GM12878 (cell line): Measurements from ENCODE around the gene RNU6-1. TPM values are rescaled to one million over a fixed set of nuclear protein-coding genes. Genes with fewer than 3 reads are reported as not detected.

Experiments used
- GABPA ChIP-seq: IDR thresholded peaks from 2 replicates; pipeline ENCODE4 v1.6.1; 2014; ENCODE audit warnings: antibody characterized with exemption, low read depth, mild to moderate bottlenecking, inconsistent platforms
- IKZF2 ChIP-seq, 2 experiments: fragments of 450-650 bp; IDR thresholded peaks; 2 replicates each; pipeline ENCODE4 v1.6.1; 2017; ENCODE audit warnings: mild to moderate bottlenecking in 2 of 2, moderate library complexity in 2 of 2
- IRF5 ChIP-seq: fragments of 450-650 bp; IDR thresholded peaks from 2 replicates; pipeline ENCODE4 v1.6.1; 2017; ENCODE audit warnings: borderline replicate concordance
- MTA2 ChIP-seq: fragments of 450-650 bp; IDR thresholded peaks from 2 replicates; pipeline ENCODE4 v1.6.1; 2016; ENCODE audit warnings: low read depth, mild to moderate bottlenecking, moderate library complexity
- MYC ChIP-seq: IDR thresholded peaks from 2 replicates; pipeline ENCODE4 v1.6.1; 2011; ENCODE audit warnings: mild to moderate bottlenecking, low read length, moderate library complexity, inconsistent platforms; ENCODE audit not compliant: insufficient read depth, insufficient replicate concordance, insufficient read length, severe bottlenecking
- PML ChIP-seq: IDR thresholded peaks from 2 replicates; pipeline ENCODE4 v1.6.1; 2012; ENCODE audit warnings: low read length, inconsistent platforms
- PRDM15 ChIP-seq: fragments of 450-650 bp; formaldehyde crosslinking; IDR thresholded peaks from 2 replicates; pipeline ENCODE4 v1.4.0; 2020; ENCODE audit warnings: mild to moderate bottlenecking, moderate library complexity
- RCOR1 ChIP-seq: conservative IDR thresholded peaks from 2 replicates; pipeline ENCODE4 v1.6.1; 2012; ENCODE audit warnings: low read depth, low read length, improper control_type of control experiment
- RELB ChIP-seq: fragments of 450-650 bp; IDR thresholded peaks from 2 replicates; pipeline ENCODE4 v1.6.1; 2017; ENCODE audit warnings: low read depth, mild to moderate bottlenecking, moderate library complexity
- RFX5 ChIP-seq: IDR thresholded peaks from 2 replicates; pipeline ENCODE4 v1.6.1; 2011; ENCODE audit warnings: low read depth, low read length, improper control_type of control experiment
- SIX5 ChIP-seq: IDR thresholded peaks from 2 replicates; pipeline ENCODE4 v1.6.1; 2011; ENCODE audit warnings: mild to moderate bottlenecking, low read depth, low read length, moderate library complexity; ENCODE audit not compliant: severe bottlenecking
- SMARCA5 ChIP-seq: fragments of 450-650 bp; IDR thresholded peaks from 2 replicates; pipeline ENCODE4 v1.6.1; 2017; ENCODE audit warnings: mild to moderate bottlenecking
- TAF1 ChIP-seq: IDR thresholded peaks from 2 replicates; pipeline ENCODE4 v1.6.1; 2011; ENCODE audit warnings: mild to moderate bottlenecking, low read depth, low read length, borderline replicate concordance
- TCF7 ChIP-seq: IDR thresholded peaks from 2 replicates; pipeline ENCODE4 v1.6.1; 2014; ENCODE audit warnings: antibody characterized with exemption, borderline replicate concordance
- ZNF384 ChIP-seq: IDR thresholded peaks from 2 replicates; pipeline ENCODE4 v1.6.1; 2012; ENCODE audit warnings: low read depth, mild to moderate bottlenecking, low read length, improper control_type of control experiment, borderline replicate concordance
- ZZZ3 ChIP-seq: IDR thresholded peaks from 2 replicates; pipeline ENCODE4 v1.6.1; 2011; ENCODE audit warnings: low read depth; ENCODE audit not compliant: control insufficient read depth, insufficient read length
- polyA plus RNA-seq, 11 experiments: library from polyadenylated mRNA; depleted of rRNA in 4 of 11; unstranded in 6 of 11; stranded (reverse) in 5 of 11; fragments of >200 nt; fragmentation: Nextera tagmentation in 4 of 11; fragmentation: Illumina TruSeq in 1 of 11; extraction: Ambion mirVana in 4 of 11; extraction: Trizol in 1 of 11; gene quantifications; 1 replicate in 1 of 11; 2 replicates in 10 of 11; pipeline versions ENCODE4 v1.2.1 to v1.2.3, GENCODE V29; 2011 to 2016; ENCODE audit warnings: inconsistent platforms in 2 of 11, missing spikeins in 2 of 11, low read depth in 1 of 11
- total RNA-seq, 4 experiments: library from RNA; depleted of rRNA in 3 of 4; stranded (reverse); fragments of >200 nt in 3 of 4; fragmentation: Illumina TruSeq in 1 of 4; extraction: Trizol in 1 of 4; gene quantifications; 2 replicates each; pipeline versions ENCODE4 v1.2.1 to v1.2.3, GENCODE V29; 2013 to 2021
- TF ChIP-seq, protein P1 (sequence below): fragments of 450-650 bp; IDR thresholded peaks from 2 replicates; pipeline ENCODE4 v1.6.1; 2017; ENCODE audit warnings: mild to moderate bottlenecking, moderate library complexity
- TF ChIP-seq, protein P2 (sequence below): fragments of 450-650 bp; IDR thresholded peaks from 2 replicates; pipeline ENCODE4 v1.6.1; 2017; ENCODE audit warnings: mild to moderate bottlenecking, low read depth, inconsistent platforms; ENCODE audit not compliant: poor library complexity, severe bottlenecking

RNU6-1 gene
- total and polyA plus RNA-seq, 10 of the 15 experiments (the other 5 are each of a cell fraction or from before 2014, with no cell fraction given): not detected

- no peak for TF ChIP-seq RELB
- no peak for TF ChIP-seq SMARCA5
- TF ChIP-seq, protein P1, sequence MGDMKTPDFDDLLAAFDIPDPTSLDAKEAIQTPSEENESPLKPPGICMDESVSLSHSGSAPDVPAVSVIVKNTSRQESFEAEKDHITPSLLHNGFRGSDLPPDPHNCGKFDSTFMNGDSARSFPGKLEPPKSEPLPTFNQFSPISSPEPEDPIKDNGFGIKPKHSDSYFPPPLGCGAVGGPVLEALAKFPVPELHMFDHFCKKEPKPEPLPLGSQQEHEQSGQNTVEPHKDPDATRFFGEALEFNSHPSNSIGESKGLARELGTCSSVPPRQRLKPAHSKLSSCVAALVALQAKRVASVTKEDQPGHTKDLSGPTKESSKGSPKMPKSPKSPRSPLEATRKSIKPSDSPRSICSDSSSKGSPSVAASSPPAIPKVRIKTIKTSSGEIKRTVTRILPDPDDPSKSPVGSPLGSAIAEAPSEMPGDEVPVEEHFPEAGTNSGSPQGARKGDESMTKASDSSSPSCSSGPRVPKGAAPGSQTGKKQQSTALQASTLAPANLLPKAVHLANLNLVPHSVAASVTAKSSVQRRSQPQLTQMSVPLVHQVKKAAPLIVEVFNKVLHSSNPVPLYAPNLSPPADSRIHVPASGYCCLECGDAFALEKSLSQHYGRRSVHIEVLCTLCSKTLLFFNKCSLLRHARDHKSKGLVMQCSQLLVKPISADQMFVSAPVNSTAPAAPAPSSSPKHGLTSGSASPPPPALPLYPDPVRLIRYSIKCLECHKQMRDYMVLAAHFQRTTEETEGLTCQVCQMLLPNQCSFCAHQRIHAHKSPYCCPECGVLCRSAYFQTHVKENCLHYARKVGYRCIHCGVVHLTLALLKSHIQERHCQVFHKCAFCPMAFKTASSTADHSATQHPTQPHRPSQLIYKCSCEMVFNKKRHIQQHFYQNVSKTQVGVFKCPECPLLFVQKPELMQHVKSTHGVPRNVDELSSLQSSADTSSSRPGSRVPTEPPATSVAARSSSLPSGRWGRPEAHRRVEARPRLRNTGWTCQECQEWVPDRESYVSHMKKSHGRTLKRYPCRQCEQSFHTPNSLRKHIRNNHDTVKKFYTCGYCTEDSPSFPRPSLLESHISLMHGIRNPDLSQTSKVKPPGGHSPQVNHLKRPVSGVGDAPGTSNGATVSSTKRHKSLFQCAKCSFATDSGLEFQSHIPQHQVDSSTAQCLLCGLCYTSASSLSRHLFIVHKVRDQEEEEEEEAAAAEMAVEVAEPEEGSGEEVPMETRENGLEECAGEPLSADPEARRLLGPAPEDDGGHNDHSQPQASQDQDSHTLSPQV: no peak
- TF ChIP-seq PRDM15 (CRISPR knock-in tag): no peak
- no peak for TF ChIP-seq PML
- TF ChIP-seq RCOR1: no peak
- no peak for TF ChIP-seq ZNF384
- no peak for TF ChIP-seq TCF7
- TF ChIP-seq TAF1: no peak
- no peak for TF ChIP-seq MYC
- TF ChIP-seq, protein P2, sequence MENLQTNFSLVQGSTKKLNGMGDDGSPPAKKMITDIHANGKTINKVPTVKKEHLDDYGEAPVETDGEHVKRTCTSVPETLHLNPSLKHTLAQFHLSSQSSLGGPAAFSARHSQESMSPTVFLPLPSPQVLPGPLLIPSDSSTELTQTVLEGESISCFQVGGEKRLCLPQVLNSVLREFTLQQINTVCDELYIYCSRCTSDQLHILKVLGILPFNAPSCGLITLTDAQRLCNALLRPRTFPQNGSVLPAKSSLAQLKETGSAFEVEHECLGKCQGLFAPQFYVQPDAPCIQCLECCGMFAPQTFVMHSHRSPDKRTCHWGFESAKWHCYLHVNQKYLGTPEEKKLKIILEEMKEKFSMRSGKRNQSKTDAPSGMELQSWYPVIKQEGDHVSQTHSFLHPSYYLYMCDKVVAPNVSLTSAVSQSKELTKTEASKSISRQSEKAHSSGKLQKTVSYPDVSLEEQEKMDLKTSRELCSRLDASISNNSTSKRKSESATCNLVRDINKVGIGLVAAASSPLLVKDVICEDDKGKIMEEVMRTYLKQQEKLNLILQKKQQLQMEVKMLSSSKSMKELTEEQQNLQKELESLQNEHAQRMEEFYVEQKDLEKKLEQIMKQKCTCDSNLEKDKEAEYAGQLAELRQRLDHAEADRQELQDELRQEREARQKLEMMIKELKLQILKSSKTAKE: no peak
- no peak for TF ChIP-seq MTA2
- TF ChIP-seq ZZZ3: no peak
- TF ChIP-seq SIX5: no peak
- TF ChIP-seq RFX5: no peak
- no peak for TF ChIP-seq GABPA
- 0 out of 4 replicates have a peak, but pooled peaks of 1 of the 2 experiments have one; percentile 27 for TF ChIP-seq IKZF2 (IDR thresholded peaks at IDR 0.05)
- no peak for TF ChIP-seq IRF5
These were observed 29.9 kb upstream of the RNU6-1 start (continued) for GRCh38 chr15:67869701-67870100.
